HepG2 (cell line): ENCODE results near the gene CKLF. TPM values are rescaled to one million over a fixed set of nuclear protein-coding genes. Genes with fewer than 3 reads are reported as not detected.
A peak's percentile ranks its signal among the peaks of the same experiment; 100 is the strongest.

Experiments used
- ADNP ChIP-seq: sonication (generic); formaldehyde crosslinking; IDR thresholded peaks from 2 replicates; pipeline ENCODE4 v1.4.0; 2020; ENCODE audit warnings: missing genetic modification reagents
- CCDC6 ChIP-seq: sonication (generic); formaldehyde crosslinking; IDR thresholded peaks from 2 replicates; pipeline ENCODE4 v1.8.1; 2022; ENCODE audit warnings: mild to moderate bottlenecking, missing genetic modification reagents, moderate library complexity
- EED ChIP-seq: sonication (generic); formaldehyde crosslinking; IDR thresholded peaks from 2 replicates; pipeline ENCODE4 v1.5.0; 2020; ENCODE audit warnings: mild to moderate bottlenecking, missing genetic modification reagents
- FOSL2 ChIP-seq: sonication (generic); formaldehyde crosslinking; IDR thresholded peaks from 2 replicates; pipeline ENCODE4 v1.4.0; 2020; ENCODE audit warnings: missing genetic modification reagents
- FOXA3 ChIP-seq: IDR thresholded peaks from 2 replicates; pipeline ENCODE4 v1.6.1; 2016; ENCODE audit warnings: missing genetic modification reagents, missing compliant biosample characterization
- FOXP1 ChIP-seq, 2 experiments: fragments of 450-650 bp in 1 of 2; IDR thresholded peaks; 2 replicates each; pipeline ENCODE4 v1.6.1; 2017 to 2018; ENCODE audit warnings: antibody characterized with exemption in 1 of 2
- HMG20A ChIP-seq: IDR thresholded peaks from 2 replicates; pipeline ENCODE4 v1.6.1; 2016; ENCODE audit warnings: borderline replicate concordance
- HOXA3 ChIP-seq: sonication (generic); formaldehyde crosslinking; IDR thresholded peaks from 2 replicates; pipeline ENCODE4 v1.5.0; 2020; ENCODE audit warnings: missing genetic modification reagents
- PHF20 ChIP-seq: sonication (generic); formaldehyde crosslinking; IDR thresholded peaks from 2 replicates; pipeline ENCODE4 v1.5.0; 2020; ENCODE audit warnings: mild to moderate bottlenecking, missing genetic modification reagents
- RAD51 ChIP-seq: fragments of 450-650 bp; IDR thresholded peaks from 2 replicates; pipeline ENCODE4 v1.6.1; 2016; ENCODE audit warnings: borderline replicate concordance
- SMC3 ChIP-seq: IDR thresholded peaks from 2 replicates; pipeline ENCODE4 v1.6.1; 2011; ENCODE audit warnings: low read length, improper control_type of control experiment
- THAP11 ChIP-seq: IDR thresholded peaks from 2 replicates; pipeline ENCODE4 v1.6.1; 2016; ENCODE audit warnings: missing biosample characterization, missing genetic modification reagents
- ZNF121 ChIP-seq: sonication (generic); formaldehyde crosslinking; IDR thresholded peaks from 2 replicates; pipeline ENCODE4 v1.5.0; 2020; ENCODE audit warnings: mild to moderate bottlenecking, missing genetic modification reagents
- ZNF205 ChIP-seq: IDR thresholded peaks from 2 replicates; pipeline ENCODE4 v1.6.1; 2018; ENCODE audit warnings: missing biosample characterization, missing genetic modification reagents
- ZNF232 ChIP-seq: sonication (generic); formaldehyde crosslinking; IDR thresholded peaks from 2 replicates; pipeline ENCODE4 v1.4.0; 2020; ENCODE audit warnings: missing genetic modification reagents, borderline replicate concordance
- ZNF282 ChIP-seq: fragments of 450-650 bp; IDR thresholded peaks from 2 replicates; pipeline ENCODE4 v1.6.1; 2018; ENCODE audit not compliant: partially characterized antibody
- ZNF317 ChIP-seq: sonication (generic); formaldehyde crosslinking; IDR thresholded peaks from 2 replicates; pipeline ENCODE4 v1.5.0; 2020; ENCODE audit warnings: mild to moderate bottlenecking, missing genetic modification reagents
- ZNF441 ChIP-seq: sonication (generic); formaldehyde crosslinking; IDR thresholded peaks from 2 replicates; pipeline ENCODE4 v1.7.0; 2021; ENCODE audit warnings: missing genetic modification reagents, borderline replicate concordance
- ZNF704 ChIP-seq: sonication (generic); formaldehyde crosslinking; IDR thresholded peaks from 2 replicates; pipeline ENCODE4 v1.8.1; 2023; ENCODE audit warnings: mild to moderate bottlenecking, inconsistent platforms, moderate library complexity, missing genetic modification reagents, borderline replicate concordance
- polyA plus RNA-seq, 8 experiments: library from polyadenylated mRNA; depleted of rRNA in 3 of 8; stranded (reverse) in 7 of 8; unstranded in 1 of 8; fragments of >200 nt; fragmentation: Illumina TruSeq in 4 of 8; extraction: Trizol in 4 of 8; gene quantifications; 2 replicates each; pipeline versions ENCODE4 v1.2.1 to v1.2.3, GENCODE V29; 2011 to 2016; ENCODE audit warnings: low read depth in 4 of 8, missing spikeins in 1 of 8, mixed read lengths in 1 of 8; ENCODE audit not compliant: insufficient read depth in 1 of 8
- total RNA-seq, 5 experiments: library from RNA; depleted of rRNA; stranded (reverse); fragments of >200 nt; fragmentation: Illumina TruSeq; extraction: Trizol; gene quantifications; 2 replicates each; pipeline ENCODE4 v1.2.3, GENCODE V29; 2016; ENCODE audit warnings: low read depth in 1 of 5
- TF ChIP-seq, protein P1 (sequence below): sonication (generic); formaldehyde crosslinking; conservative IDR thresholded peaks from 2 replicates; pipeline ENCODE4 v1.8.0; 2022; ENCODE audit warnings: mild to moderate bottlenecking, moderate library complexity, missing genetic modification reagents
- TF ChIP-seq, protein P2 (sequence below): sonication (generic); formaldehyde crosslinking; IDR thresholded peaks from 2 replicates; pipeline ENCODE4 v1.5.0; 2020; ENCODE audit warnings: mild to moderate bottlenecking, missing genetic modification reagents, borderline replicate concordance

Gene CKLF
- total and polyA plus RNA-seq, 2 of the 13 experiments (the other 11 are each of a cell fraction or from before 2014, with no cell fraction given): 120 to 167 TPM

DNA sequence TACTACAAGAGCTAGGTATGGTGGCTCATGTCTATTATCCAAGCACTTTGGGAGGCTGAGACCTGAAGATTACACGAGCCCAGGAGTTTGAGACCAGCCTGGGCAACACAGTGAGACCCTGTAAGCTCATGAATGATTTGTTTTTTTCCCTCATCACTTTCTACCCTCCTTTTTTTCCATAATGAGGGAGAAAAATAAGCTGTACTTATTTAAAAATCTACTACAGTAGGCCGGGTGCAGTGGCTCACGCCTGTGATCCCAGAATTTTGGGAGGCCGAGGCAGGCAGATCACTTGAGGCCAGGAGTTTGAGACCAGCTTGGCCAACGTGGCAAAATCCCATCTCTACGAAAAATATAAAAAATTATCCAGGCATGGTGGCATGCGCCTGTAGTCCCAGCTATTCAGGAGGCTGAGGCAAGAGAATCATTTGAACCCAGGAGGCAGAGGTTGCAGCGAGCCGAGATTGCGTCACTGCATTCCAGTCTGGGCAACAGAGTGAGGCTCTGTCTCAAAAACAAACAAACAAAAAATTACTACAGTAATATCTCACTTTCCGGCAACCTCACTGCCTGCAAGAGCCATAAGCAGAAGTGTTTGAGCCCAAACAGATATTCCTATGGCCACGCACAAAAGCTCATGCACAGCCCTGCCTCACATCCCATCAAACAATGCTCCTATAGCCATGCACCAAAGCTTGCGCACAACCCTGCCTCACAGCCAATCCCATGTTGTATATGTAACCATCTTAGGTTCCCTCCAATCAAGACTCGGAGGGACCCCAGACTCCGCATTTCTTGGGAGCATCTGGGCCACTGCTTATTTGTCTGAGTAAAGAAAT, 39.9 kb upstream of the CKLF start (continued):
- TF ChIP-seq HMG20A (CRISPR knock-in tag) (peak; percentile 39; the same call in 1 of the 2 replicates), ZNF232 (CRISPR knock-in tag) (no peak), THAP11 (CRISPR knock-in tag) (peak; percentile 54; the same call in 1 of the 2 replicates), HOXA3 (peak; percentile 55; the same call in 1 of the 2 replicates), FOSL2 (peak; percentile 78), FOXP1 (IDR thresholded peaks at IDR 0.05) (no peak), FOXP1 (CRISPR knock-in tag; IDR thresholded peaks at IDR 0.05) (peak; percentile 85), EED (CRISPR knock-in tag) (0 out of 2 replicates have a peak, but pooled peaks have one; percentile 54), RAD51 (no peak), ZNF121 (peak; percentile 86), CCDC6 (CRISPR knock-in tag) (0 out of 2 replicates have a peak, but pooled peaks have one; percentile 56), ZNF282 (no peak), ZNF205 (CRISPR knock-in tag) (peak; percentile 1; the same call in 1 of the 2 replicates), ADNP (0 out of 2 replicates have a peak, but pooled peaks have one; percentile 61), ZNF317 (CRISPR knock-in tag) (0 out of 2 replicates have a peak, but pooled peaks have one; percentile 55), ZNF441 (CRISPR knock-in tag) (peak; percentile 57; the same call in 1 of the 2 replicates), ZNF704 (no peak), PHF20 (CRISPR knock-in tag) (no peak), FOXA3 (CRISPR knock-in tag) (peak; percentile 65; the same call in 1 of the 2 replicates), SMC3 (peak; percentile 34; the same call in 1 of the 2 replicates)
- TF ChIP-seq, protein P1, sequence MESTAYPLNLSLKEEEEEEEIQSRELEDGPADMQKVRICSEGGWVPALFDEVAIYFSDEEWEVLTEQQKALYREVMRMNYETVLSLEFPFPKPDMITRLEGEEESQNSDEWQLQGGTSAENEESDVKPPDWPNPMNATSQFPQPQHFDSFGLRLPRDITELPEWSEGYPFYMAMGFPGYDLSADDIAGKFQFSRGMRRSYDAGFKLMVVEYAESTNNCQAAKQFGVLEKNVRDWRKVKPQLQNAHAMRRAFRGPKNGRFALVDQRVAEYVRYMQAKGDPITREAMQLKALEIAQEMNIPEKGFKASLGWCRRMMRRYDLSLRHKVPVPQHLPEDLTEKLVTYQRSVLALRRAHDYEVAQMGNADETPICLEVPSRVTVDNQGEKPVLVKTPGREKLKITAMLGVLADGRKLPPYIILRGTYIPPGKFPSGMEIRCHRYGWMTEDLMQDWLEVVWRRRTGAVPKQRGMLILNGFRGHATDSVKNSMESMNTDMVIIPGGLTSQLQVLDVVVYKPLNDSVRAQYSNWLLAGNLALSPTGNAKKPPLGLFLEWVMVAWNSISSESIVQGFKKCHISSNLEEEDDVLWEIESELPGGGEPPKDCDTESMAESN (CRISPR knock-in tag): 0 out of 2 replicates have a peak, but pooled peaks have one; percentile 25
- TF ChIP-seq, protein P2, sequence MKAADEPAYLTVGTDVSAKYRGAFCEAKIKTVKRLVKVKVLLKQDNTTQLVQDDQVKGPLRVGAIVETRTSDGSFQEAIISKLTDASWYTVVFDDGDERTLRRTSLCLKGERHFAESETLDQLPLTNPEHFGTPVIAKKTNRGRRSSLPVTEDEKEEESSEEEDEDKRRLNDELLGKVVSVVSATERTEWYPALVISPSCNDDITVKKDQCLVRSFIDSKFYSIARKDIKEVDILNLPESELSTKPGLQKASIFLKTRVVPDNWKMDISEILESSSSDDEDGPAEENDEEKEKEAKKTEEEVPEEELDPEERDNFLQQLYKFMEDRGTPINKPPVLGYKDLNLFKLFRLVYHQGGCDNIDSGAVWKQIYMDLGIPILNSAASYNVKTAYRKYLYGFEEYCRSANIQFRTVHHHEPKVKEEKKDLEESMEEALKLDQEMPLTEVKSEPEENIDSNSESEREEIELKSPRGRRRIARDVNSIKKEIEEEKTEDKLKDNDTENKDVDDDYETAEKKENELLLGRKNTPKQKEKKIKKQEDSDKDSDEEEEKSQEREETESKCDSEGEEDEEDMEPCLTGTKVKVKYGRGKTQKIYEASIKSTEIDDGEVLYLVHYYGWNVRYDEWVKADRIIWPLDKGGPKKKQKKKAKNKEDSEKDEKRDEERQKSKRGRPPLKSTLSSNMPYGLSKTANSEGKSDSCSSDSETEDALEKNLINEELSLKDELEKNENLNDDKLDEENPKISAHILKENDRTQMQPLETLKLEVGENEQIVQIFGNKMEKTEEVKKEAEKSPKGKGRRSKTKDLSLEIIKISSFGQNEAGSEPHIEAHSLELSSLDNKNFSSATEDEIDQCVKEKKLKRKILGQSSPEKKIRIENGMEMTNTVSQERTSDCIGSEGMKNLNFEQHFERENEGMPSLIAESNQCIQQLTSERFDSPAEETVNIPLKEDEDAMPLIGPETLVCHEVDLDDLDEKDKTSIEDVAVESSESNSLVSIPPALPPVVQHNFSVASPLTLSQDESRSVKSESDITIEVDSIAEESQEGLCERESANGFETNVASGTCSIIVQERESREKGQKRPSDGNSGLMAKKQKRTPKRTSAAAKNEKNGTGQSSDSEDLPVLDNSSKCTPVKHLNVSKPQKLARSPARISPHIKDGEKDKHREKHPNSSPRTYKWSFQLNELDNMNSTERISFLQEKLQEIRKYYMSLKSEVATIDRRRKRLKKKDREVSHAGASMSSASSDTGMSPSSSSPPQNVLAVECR (CRISPR knock-in tag): peak; percentile 47; the same call in 1 of the 2 replicates
